GM12872 (cell line): ENCODE measurements around the gene ANKRD11.

Experiments
- CTCF ChIP-seq: IDR thresholded peaks from 3 replicates; pipeline ENCODE4 v1.5.1; 2011; ENCODE audit warnings: low read depth, mild to moderate bottlenecking, low read length, moderate library complexity; ENCODE audit not compliant: insufficient read depth

The ANKRD11 gene

GRCh38 chr16:89425523-89425922, 64.8 kb downstream of the ANKRD11 start:
- no peak for TF ChIP-seq CTCF

DNA sequence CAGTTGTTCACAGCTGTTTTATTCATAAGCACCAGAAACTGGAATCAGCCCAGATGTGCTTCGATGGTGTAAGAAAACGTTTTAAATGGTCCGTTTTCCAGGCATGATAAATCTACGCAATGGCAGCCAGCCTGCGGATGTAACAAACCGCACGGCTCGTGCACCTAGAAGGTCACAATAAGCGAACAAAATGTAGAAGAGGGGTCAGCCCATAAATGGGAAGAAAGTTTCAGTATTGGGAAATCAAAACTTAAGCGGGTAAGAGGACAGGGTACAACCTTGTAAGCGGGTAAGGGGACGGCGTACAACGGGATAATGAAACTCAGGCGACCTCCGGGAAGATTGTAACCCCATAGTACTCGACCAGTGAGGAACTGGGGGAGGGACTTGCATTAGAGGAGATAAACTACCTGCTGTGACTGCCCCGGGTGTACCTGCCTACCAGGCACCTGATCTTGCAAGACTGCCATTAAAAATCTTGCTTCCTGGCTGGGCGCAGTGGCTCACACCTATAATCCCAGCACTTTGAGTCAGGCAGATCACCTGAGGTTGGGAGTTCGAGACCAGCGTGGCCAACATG, 66.6 kb downstream of the ANKRD11 start:
- no peak for TF ChIP-seq CTCF

GRCh38 chr16:89422905-89423630, 67.3 kb downstream of the ANKRD11 start:
- no peak for TF ChIP-seq CTCF

DNA sequence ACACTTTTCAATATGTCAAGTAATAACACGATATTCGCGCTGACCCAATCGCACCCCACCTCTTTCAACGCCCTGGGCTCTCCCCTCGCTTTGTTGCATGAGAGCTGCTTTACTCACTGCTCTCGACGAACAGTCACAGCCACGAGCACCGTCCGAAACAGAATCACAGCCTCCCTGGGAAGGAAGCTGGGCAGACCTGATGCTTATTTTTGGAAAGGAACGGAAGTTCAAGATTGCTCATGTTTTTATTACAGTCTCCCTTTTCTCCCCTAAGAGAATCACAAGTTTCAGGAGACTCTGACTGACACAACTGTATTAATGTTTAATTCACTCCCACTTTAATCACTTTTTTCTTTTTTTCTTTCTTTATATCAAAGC, 67.8 kb downstream of the ANKRD11 start:
- TF ChIP-seq CTCF, result no peak

DNA sequence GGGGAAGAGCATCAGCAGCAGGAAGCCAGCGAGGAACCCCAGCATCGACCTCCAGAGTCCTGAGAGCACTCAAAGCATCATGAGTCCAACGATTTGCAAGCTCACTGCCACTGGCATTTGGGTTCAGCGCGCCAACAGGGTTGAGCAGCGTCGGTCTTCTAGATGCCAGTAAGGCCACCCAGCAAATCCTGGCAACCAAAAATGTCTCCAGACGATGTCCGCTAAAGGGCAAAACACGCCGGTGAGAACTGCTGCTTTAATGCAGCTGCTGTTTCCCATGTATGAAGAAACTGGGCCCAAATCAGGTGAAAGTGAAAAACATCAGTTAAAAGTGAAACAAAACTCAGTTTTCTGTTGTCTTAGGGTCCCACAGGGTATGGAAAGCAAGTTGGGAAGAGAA, 70.2 kb downstream of the ANKRD11 start:
- TF ChIP-seq CTCF, result no peak

GRCh38 chr16:89418352-89418751, 72.0 kb downstream of the ANKRD11 start:
- no peak for TF ChIP-seq CTCF

GRCh38 chr16:89417352-89417751, 73.0 kb downstream of the ANKRD11 start:
- no peak for TF ChIP-seq CTCF
